Endothelial cell of umbilical vein (primary cell): ENCODE results near the gene GNAQ.

Source experiments
- CTCF ChIP-seq, 2 donors: IDR thresholded peaks; 1 replicate in 1 of 2; 2 replicates in 1 of 2; pipeline ENCODE4 v1.5.1; 2011; ENCODE audit warnings: low read length in 2 of 2, mild to moderate bottlenecking in 2 of 2, moderate library complexity in 2 of 2, control low read depth in 1 of 2, inconsistent platforms in 1 of 2, low read depth in 1 of 2; ENCODE audit not compliant: insufficient read depth in 1 of 2; ENCODE audit errors: extremely low read depth in 1 of 2
- EZH2 ChIP-seq: IDR thresholded peaks from 2 replicates; pipeline ENCODE4 v1.6.1; 2012; ENCODE audit warnings: borderline replicate concordance, low read depth, mild to moderate bottlenecking, moderate library complexity, low read length, inconsistent platforms; ENCODE audit not compliant: severe bottlenecking
- FOS ChIP-seq: IDR thresholded peaks from 2 replicates; pipeline ENCODE4 v1.6.1; 2011; ENCODE audit warnings: mild to moderate bottlenecking, low read length, moderate library complexity, borderline replicate concordance; ENCODE audit not compliant: insufficient read depth
- JUN ChIP-seq: IDR thresholded peaks from 2 replicates; pipeline ENCODE4 v1.6.1; 2011; ENCODE audit warnings: borderline replicate concordance, low read depth; ENCODE audit not compliant: insufficient read length, insufficient read depth
- MAX ChIP-seq: IDR thresholded peaks from 2 replicates; pipeline ENCODE4 v1.6.1; 2011; ENCODE audit not compliant: insufficient read depth, insufficient read length
- MYC ChIP-seq: IDR thresholded peaks from one replicate; pipeline ENCODE4 v1.6.1; 2011; ENCODE audit warnings: mild to moderate bottlenecking, low read depth, low read length
- POLR2A ChIP-seq: IDR thresholded peaks from 2 replicates; pipeline ENCODE4 v1.6.1; 2012; ENCODE audit warnings: low read depth, mild to moderate bottlenecking, control low read depth, low read length
- POLR2AphosphoS5 ChIP-seq: IDR thresholded peaks from 2 replicates; pipeline ENCODE4 v1.6.1; 2012; ENCODE audit warnings: low read depth, mild to moderate bottlenecking, control low read depth, low read length, moderate library complexity; ENCODE audit not compliant: insufficient read depth

GRCh38 chr9:78064075-78064474 lies 32.5 kb upstream of the GNAQ start:
- no peak for TF ChIP-seq EZH2
- TF ChIP-seq CTCF (IDR thresholded peaks at IDR 0.05; ENCODE audit: extremely low read depth in 1 of 2, insufficient read depth in 1 of 2, low read depth in 1 of 2, low read length in 2 of 2): no peak
- no peak for TF ChIP-seq POLR2A
- TF ChIP-seq JUN: no peak
- TF ChIP-seq POLR2AphosphoS5: no peak
- TF ChIP-seq MAX: no peak
- no peak for TF ChIP-seq MYC
- TF ChIP-seq FOS: no peak
